Measurements from ENCODE around the gene EXT2.

Gene EXT2

DNA sequence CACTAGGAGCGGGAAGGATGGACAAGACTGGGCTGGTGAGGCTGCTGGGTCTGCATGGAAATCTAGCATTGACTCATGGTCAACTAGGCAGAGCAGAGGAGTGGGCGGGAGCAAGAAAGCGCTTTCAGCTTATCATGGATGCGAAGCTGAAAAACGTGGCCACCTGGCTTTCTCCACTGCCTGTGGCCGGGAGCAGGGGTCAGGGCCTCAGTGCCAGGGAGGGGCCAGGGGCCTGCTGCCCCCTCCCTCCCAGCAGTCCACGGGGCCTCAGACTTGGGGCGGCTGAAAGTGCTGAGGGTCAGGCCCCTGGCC, 168.9 kb downstream of the EXT2 start:
- Histone ChIP-seq H3K4me1 (ENCODE audit: low read depth, poor library complexity, severe bottlenecking) (peaks cover 28% of the 10 kb centered on the region), H3K79me2 (ENCODE audit: insufficient read depth, low read depth) (no peaks in the 10 kb centered on the region), H4K20me1 (ENCODE audit: insufficient read depth) (no peaks in the 10 kb centered on the region), H3K4me2 (no peak overlapping the region), H3K36me3 (ENCODE audit: insufficient read depth) (no peaks in the 10 kb centered on the region), H3K27ac (no peak overlapping the region), H3K9ac (no peak overlapping the region), H3K27me3 (ENCODE audit: insufficient read depth, low read depth) (no peaks in the 10 kb centered on the region), H2AFZ (ENCODE audit: low read depth) (no peak overlapping the region), H3K4me3 (IDR thresholded peaks at IDR 0.05; ENCODE audit: insufficient read depth, low read depth, low read length) (no peak overlapping the region)
- TF ChIP-seq, protein P1, sequence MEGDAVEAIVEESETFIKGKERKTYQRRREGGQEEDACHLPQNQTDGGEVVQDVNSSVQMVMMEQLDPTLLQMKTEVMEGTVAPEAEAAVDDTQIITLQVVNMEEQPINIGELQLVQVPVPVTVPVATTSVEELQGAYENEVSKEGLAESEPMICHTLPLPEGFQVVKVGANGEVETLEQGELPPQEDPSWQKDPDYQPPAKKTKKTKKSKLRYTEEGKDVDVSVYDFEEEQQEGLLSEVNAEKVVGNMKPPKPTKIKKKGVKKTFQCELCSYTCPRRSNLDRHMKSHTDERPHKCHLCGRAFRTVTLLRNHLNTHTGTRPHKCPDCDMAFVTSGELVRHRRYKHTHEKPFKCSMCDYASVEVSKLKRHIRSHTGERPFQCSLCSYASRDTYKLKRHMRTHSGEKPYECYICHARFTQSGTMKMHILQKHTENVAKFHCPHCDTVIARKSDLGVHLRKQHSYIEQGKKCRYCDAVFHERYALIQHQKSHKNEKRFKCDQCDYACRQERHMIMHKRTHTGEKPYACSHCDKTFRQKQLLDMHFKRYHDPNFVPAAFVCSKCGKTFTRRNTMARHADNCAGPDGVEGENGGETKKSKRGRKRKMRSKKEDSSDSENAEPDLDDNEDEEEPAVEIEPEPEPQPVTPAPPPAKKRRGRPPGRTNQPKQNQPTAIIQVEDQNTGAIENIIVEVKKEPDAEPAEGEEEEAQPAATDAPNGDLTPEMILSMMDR (conservative IDR thresholded peaks at IDR 0.05; ENCODE audit: low read depth, low read length): no peak

DNA sequence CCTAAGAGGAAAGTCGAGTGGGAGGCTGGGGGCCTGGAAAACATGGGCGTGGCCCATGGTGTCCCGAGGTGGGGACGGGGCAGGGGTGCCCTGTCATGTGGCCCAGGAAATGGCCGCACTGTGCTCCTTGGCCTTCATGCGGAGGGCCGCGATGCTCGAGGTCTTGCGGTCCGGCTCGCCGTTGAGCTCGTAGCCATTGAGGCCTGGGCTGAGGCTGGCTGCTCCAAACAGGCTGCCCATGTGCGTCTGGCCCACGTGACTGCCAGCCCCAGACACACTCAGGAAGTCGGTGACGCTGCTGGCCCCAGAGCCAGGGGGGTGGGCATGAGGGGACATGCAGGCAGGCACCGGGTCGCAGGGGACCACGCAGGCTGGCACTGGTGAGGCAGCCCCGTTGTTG, 169.3 kb downstream of the EXT2 start:
- H3K9ac ChIP-seq: no peak overlapping the region
- H2AFZ ChIP-seq (ENCODE audit: low read depth): no peak overlapping the region
- no peaks in the 10 kb centered on the region for H3K36me3 ChIP-seq (ENCODE audit: insufficient read depth)
- H3K27me3 ChIP-seq (ENCODE audit: insufficient read depth, low read depth): no peaks in the 10 kb centered on the region
- TF ChIP-seq, protein P1 (conservative IDR thresholded peaks at IDR 0.05; ENCODE audit: low read depth, low read length): no peak
- peaks cover 24% of the 10 kb centered on the region for H3K4me1 ChIP-seq (ENCODE audit: low read depth, poor library complexity, severe bottlenecking)
- H3K4me3 ChIP-seq (IDR thresholded peaks at IDR 0.05; ENCODE audit: insufficient read depth, low read depth, low read length): no peak overlapping the region
- no peaks in the 10 kb centered on the region for H4K20me1 ChIP-seq (ENCODE audit: insufficient read depth)
- H3K27ac ChIP-seq: no peak overlapping the region
- H3K4me2 ChIP-seq: no peak overlapping the region
- H3K79me2 ChIP-seq (ENCODE audit: insufficient read depth, low read depth): no peaks in the 10 kb centered on the region

DNA sequence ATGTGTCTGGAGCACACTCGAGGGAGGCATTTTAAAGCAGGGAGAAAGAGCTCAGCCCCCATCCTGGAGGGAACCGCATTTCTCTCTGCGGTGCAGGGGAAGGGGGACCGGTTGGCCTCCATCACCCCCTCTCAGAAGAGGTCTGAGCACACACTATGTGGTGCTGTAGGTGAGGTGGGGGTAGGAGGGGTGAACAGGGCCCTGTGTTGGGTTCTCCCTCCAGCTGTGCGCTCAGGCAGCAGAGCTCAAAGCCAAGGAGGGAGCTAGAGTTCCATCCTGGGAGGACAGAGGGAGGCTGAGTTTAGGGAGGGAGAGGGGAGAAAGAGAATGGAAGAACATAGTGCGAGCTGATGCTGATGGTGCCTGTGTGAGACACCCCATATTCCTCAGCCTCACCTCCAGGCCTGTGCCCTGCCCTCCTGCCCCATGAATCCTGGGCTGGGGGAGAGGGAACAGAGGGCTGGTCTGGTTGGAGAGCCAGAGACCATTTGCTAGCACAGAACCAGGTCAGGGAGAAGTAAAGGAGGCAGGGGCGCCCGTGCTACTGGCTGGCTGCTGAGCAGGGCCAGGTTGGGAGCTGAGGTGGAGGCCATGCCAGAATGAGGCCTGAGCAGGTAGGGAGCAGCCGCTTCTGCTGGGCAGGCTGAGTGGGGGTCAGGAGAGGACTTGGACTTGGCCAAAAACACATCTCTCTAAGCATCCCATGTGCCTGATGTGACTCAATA, 170.7 kb downstream of the EXT2 start:
- no peak overlapping the region for H3K4me3 ChIP-seq (IDR thresholded peaks at IDR 0.05; ENCODE audit: insufficient read depth, low read depth, low read length)
- TF ChIP-seq, protein P1 (conservative IDR thresholded peaks at IDR 0.05; ENCODE audit: low read depth, low read length): no peak
- no peak overlapping the region for H3K4me2 ChIP-seq
- no peak overlapping the region for H2AFZ ChIP-seq (ENCODE audit: low read depth)
- no peaks in the 10 kb centered on the region for H3K79me2 ChIP-seq (ENCODE audit: insufficient read depth, low read depth)
- peaks cover 10% of the 10 kb centered on the region for H3K4me1 ChIP-seq (ENCODE audit: low read depth, poor library complexity, severe bottlenecking)
- no peaks in the 10 kb centered on the region for H4K20me1 ChIP-seq (ENCODE audit: insufficient read depth)
- no peak overlapping the region for H3K9ac ChIP-seq
- H3K36me3 ChIP-seq (ENCODE audit: insufficient read depth): no peaks in the 10 kb centered on the region
- no peaks in the 10 kb centered on the region for H3K27me3 ChIP-seq (ENCODE audit: insufficient read depth, low read depth)
- no peak overlapping the region for H3K27ac ChIP-seq

DNA sequence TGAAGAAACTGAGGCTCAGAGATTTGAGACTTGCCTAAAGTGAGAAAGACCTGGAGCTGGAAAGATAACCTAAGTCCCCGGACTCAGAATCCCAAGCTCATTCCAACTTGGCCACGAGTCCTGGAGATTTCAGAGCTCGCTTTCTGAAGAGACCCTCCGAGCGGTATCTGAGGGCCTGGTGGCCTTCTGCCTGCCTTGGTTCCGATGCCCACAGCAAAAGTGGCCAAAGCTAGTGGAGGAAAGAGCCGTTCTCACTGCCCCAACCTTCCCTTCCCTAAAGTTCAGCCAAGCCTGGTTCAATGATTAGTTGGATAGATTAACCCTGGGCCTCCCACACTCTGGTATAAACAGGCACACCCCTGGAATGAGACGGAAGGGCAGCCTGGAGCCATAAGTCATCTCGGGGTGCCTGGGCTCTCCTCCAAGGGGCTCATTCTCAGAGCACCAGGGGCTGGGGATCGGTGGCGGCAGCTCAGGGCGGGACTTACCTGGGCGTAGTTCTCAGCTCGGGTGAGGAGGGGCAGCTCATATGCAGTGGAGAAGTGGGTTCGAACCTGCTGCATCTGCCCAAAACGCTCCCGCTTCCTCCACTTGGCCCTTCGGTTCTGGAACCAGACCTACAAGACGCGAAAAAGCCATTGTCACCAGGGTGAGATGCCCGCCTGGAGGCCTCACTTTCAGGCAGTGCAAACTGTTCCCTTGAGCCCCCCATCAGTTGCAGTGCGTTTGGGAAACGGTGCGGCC, 171.7 kb downstream of the EXT2 start:
- Histone ChIP-seq H3K79me2 (ENCODE audit: insufficient read depth, low read depth) (no peaks in the 10 kb centered on the region), H3K4me3 (IDR thresholded peaks at IDR 0.05; ENCODE audit: insufficient read depth, low read depth, low read length) (no peak overlapping the region)

More for the DNA sequence above, 171.7 kb downstream of the EXT2 start:
- H3K27ac ChIP-seq: no peak overlapping the region
- H4K20me1 ChIP-seq (ENCODE audit: insufficient read depth): no peaks in the 10 kb centered on the region
- H3K9ac ChIP-seq: no peak overlapping the region
- H3K36me3 ChIP-seq (ENCODE audit: insufficient read depth): no peaks in the 10 kb centered on the region
- TF ChIP-seq, protein P1 (conservative IDR thresholded peaks at IDR 0.05; ENCODE audit: low read depth, low read length): no peak
- H3K4me1 ChIP-seq (ENCODE audit: low read depth, poor library complexity, severe bottlenecking): peaks cover under 1% of the 10 kb centered on the region
- H3K27me3 ChIP-seq (ENCODE audit: insufficient read depth, low read depth): no peaks in the 10 kb centered on the region
- no peak overlapping the region for H3K4me2 ChIP-seq
- no peak overlapping the region for H2AFZ ChIP-seq (ENCODE audit: low read depth)

Measured in KMS-11 (cell line).